Caco-2 (cell line): Measurements from ENCODE around the gene SLC16A12. TPM values are rescaled to one million over a fixed set of nuclear protein-coding genes. Genes with fewer than 3 reads are reported as not detected.

Experiments used
- BruUV-seq: library from RNA; stranded (reverse); fragments of 400-500 nt; replicated peaks from 2 replicates; lab custom pipeline; 2021; lab: Mats Ljungman, UMichigan
- CTCF ChIA-PET: fragments of 300-600 bp; sonication (Branson Sonifier 250); formaldehyde crosslinking; loops from one replicate; lab custom pipeline; 2022; ENCODE audit warnings: antibody characterized with exemption; lab: Charles Lee
- POLR2A ChIA-PET: fragments of 300-600 bp; sonication (Branson Sonifier 250); formaldehyde crosslinking; loops from one replicate; lab custom pipeline; 2022; ENCODE audit warnings: antibody characterized with exemption; lab: Charles Lee
- DNase-seq, 2 experiments: peaks; one replicate each; pipeline versions ENCODE4 v3.0.0 to v3.0.0-alpha.2; 2020 to 2022
- H3K27me3 ChIP-seq: replicated peaks from 2 replicates; pipeline ENCODE4 v1.6.0; 2011; ENCODE audit warnings: low read length; ENCODE audit not compliant: control insufficient read depth, insufficient read depth
- H3K36me3 ChIP-seq: 2 replicates; pipeline ENCODE4 v1.5.1; 2011; ENCODE audit warnings: low read length; ENCODE audit not compliant: control insufficient read depth, insufficient read depth
- H3K4me1 ChIP-seq: fragments of 250-450 bp; sonication (Bioruptor Pico); 2 replicates; pipeline ENCODE4 v1.5.1; 2020; ENCODE audit warnings: mild to moderate bottlenecking
- H3K4me3 ChIP-seq: 2 replicates; pipeline ENCODE4 v1.5.1; 2011; ENCODE audit warnings: low read depth, mild to moderate bottlenecking, control low read depth, low read length
- H3K9me3 ChIP-seq: fragments of 250-450 bp; sonication (Bioruptor Pico); 2 replicates; pipeline ENCODE4 v1.5.1; 2020; ENCODE audit warnings: mild to moderate bottlenecking, moderate library complexity
- H3K27ac Mint-ChIP-seq: one replicate; pipeline ENCODE4 v1.8.0; 2022; ENCODE audit warnings: mixed read lengths; ENCODE audit not compliant: unreplicated experiment
- H3K27me3 Mint-ChIP-seq: one replicate; pipeline ENCODE4 v1.8.0; 2022; ENCODE audit warnings: mixed read lengths; ENCODE audit not compliant: insufficient read depth, unreplicated experiment
- H3K36me3 Mint-ChIP-seq: one replicate; pipeline ENCODE4 v1.8.0; 2022; ENCODE audit warnings: mild to moderate bottlenecking, mixed read lengths; ENCODE audit not compliant: insufficient read depth, unreplicated experiment
- H3K4me1 Mint-ChIP-seq: one replicate; pipeline ENCODE4 v1.8.0; 2022; ENCODE audit warnings: low read depth, mixed read lengths; ENCODE audit not compliant: unreplicated experiment
- H3K4me3 Mint-ChIP-seq: one replicate; pipeline ENCODE4 v1.8.0; 2022; ENCODE audit warnings: mild to moderate bottlenecking, moderate library complexity, mixed read lengths; ENCODE audit not compliant: unreplicated experiment
- H3K9me3 Mint-ChIP-seq: one replicate; pipeline ENCODE4 v1.8.0; 2022; ENCODE audit warnings: mixed read lengths; ENCODE audit not compliant: unreplicated experiment
- CTCF ChIP-seq, 2 experiments: fragments of 200-600 bp in 1 of 2; IDR thresholded peaks; 1 replicate in 1 of 2; 2 replicates in 1 of 2; pipeline versions ENCODE4 v1.5.1 to v1.8.0; 2011 to 2022; ENCODE audit warnings: antibody characterized with exemption in 1 of 2, control low read depth in 1 of 2, inconsistent platforms in 1 of 2, low read depth in 1 of 2, low read length in 1 of 2, mild to moderate bottlenecking in 1 of 2, moderate library complexity in 1 of 2; ENCODE audit not compliant: insufficient read depth in 1 of 2, severe bottlenecking in 1 of 2, unreplicated experiment in 1 of 2
- intact Hi-C: fragments of 100-400 bp; cut with micrococcal nuclease; formaldehyde crosslinking; loops from one replicate; pipeline ENCODE4 v1.10.0; 2022; ENCODE audit not compliant: unreplicated experiment
- total RNA-seq: library from RNA; stranded (reverse); gene quantifications from 2 replicates; pipeline ENCODE4 v1.2.3, GENCODE V29; 2022

The SLC16A12 gene
- total RNA-seq, 1 experiment from 2014 or later = not detected

GRCh38 chr10:89520706-89521105, 14.7 kb downstream of the SLC16A12 start:
- peaks cover 6% of the 10 kb centered on the region for H3K4me1 Mint-ChIP-seq
- H3K27me3 Mint-ChIP-seq = no peaks in the 10 kb centered on the region
- ChIA-PET POLR2A (no interaction called here), CTCF (no interaction called here)
- no peaks in the 10 kb centered on the region for H3K36me3 Mint-ChIP-seq
- no peak for TF ChIP-seq CTCF (IDR thresholded peaks at IDR 0.05; ENCODE audit: insufficient read depth in 1 of 2, low read depth in 1 of 2, low read length in 1 of 2, severe bottlenecking in 1 of 2, unreplicated experiment in 1 of 2)
- no peak for DNase-seq
- Histone ChIP-seq H3K4me3 (no peak overlapping the region), H3K4me1 (peaks cover 4% of the 10 kb centered on the region; the same call in 1 of the 2 replicates), H3K36me3 (no peaks in the 10 kb centered on the region), H3K9me3 (no peaks in the 10 kb centered on the region), H3K27me3 (no peaks in the 10 kb centered on the region)
- H3K27ac Mint-ChIP-seq = no peak overlapping the region
- no peaks in the 10 kb centered on the region for H3K9me3 Mint-ChIP-seq
- no TSS peak for BruUV-seq
- intact Hi-C loops = no loop called here
- no peak overlapping the region for H3K4me3 Mint-ChIP-seq

DNA sequence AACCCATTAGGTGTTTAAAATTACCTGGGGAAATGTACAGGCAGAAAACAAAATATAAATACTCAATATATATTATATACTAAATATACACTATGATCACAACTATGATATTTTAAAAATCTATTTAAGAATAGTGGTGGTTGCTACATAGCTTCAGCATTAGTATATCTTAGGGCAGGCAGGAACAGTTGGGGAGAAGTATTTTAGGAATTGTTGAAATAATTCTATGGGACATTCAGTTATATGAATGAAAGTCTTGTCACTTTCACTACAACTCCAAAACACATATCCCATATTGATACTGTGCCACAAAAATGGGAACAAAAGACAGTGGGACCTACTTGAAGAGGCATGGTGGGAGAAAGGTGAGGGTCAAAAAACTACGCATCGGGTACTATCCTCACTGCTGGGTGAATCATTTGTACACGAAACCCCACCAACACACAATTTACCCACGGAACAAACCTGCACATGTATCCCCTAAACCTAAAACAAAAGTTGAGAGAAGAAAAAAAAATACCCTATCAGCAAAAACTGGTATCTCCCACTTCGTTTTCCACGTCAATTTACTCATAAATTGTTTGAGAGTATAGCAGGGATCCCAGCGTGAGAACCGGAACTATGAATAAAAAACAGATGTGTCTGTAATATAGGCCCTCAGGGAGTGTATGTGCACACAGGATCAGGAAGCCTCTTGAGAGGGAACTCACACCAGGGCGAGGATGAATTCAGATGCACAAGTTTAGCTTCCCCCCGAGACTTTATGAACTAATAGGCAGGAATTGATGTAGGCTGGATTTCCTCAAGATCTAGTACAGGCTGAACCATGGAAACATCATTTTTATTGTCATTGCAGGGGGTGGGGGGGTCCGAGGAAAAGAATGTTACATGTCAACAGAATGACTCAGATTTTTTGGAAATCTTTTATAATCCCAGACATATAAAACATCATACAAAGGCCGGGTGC, 16.2 kb downstream of the SLC16A12 start:
- DNase-seq = no peak
- H3K4me1 Mint-ChIP-seq = peaks cover 6% of the 10 kb centered on the region
- H3K36me3 Mint-ChIP-seq = no peaks in the 10 kb centered on the region
- Histone ChIP-seq H3K36me3 (no peaks in the 10 kb centered on the region), H3K27me3 (no peaks in the 10 kb centered on the region), H3K4me3 (no peak overlapping the region), H3K4me1 (peaks cover 4% of the 10 kb centered on the region; the same call in 1 of the 2 replicates), H3K9me3 (no peaks in the 10 kb centered on the region)
- no peak overlapping the region for H3K27ac Mint-ChIP-seq
- intact Hi-C loops = no loop called here
- no peaks in the 10 kb centered on the region for H3K9me3 Mint-ChIP-seq
- ChIA-PET CTCF (no interaction called here), POLR2A (no interaction called here)
- H3K4me3 Mint-ChIP-seq = no peak overlapping the region
- H3K27me3 Mint-ChIP-seq = no peaks in the 10 kb centered on the region
- TF ChIP-seq CTCF (IDR thresholded peaks at IDR 0.05; ENCODE audit: insufficient read depth in 1 of 2, low read depth in 1 of 2, low read length in 1 of 2, severe bottlenecking in 1 of 2, unreplicated experiment in 1 of 2) = no peak
- no TSS peak for BruUV-seq

- Histone ChIP-seq H3K9me3 (no peaks in the 10 kb centered on the region), H3K4me1 (peaks cover 4% of the 10 kb centered on the region; the same call in 1 of the 2 replicates), H3K4me3 (no peak overlapping the region), H3K36me3 (no peaks in the 10 kb centered on the region), H3K27me3 (no peaks in the 10 kb centered on the region)
- no peak for TF ChIP-seq CTCF (IDR thresholded peaks at IDR 0.05; ENCODE audit: insufficient read depth in 1 of 2, low read depth in 1 of 2, low read length in 1 of 2, severe bottlenecking in 1 of 2, unreplicated experiment in 1 of 2)
- no peak overlapping the region for H3K27ac Mint-ChIP-seq
- H3K4me1 Mint-ChIP-seq = peaks cover 6% of the 10 kb centered on the region
- POLR2A ChIA-PET = no interaction called here
- CTCF ChIA-PET = no interaction called here
- no peaks in the 10 kb centered on the region for H3K36me3 Mint-ChIP-seq
- H3K4me3 Mint-ChIP-seq = no peak overlapping the region
- DNase-seq = no peak
- no peaks in the 10 kb centered on the region for H3K9me3 Mint-ChIP-seq
- no TSS peak for BruUV-seq
- no peaks in the 10 kb centered on the region for H3K27me3 Mint-ChIP-seq
- intact Hi-C loops = no loop called here
Observed at GRCh38 chr10:89518108-89518507, 17.3 kb downstream of the SLC16A12 start.
